ENCODE results near the gene PFKFB4. TPM values are rescaled to one million over a fixed set of nuclear protein-coding genes. Genes with fewer than 3 reads are reported as not detected.

PFKFB4 gene
- total and polyA plus RNA-seq, 7 donors, result 0.25 to 4.1 (median 1.1) TPM

DNA sequence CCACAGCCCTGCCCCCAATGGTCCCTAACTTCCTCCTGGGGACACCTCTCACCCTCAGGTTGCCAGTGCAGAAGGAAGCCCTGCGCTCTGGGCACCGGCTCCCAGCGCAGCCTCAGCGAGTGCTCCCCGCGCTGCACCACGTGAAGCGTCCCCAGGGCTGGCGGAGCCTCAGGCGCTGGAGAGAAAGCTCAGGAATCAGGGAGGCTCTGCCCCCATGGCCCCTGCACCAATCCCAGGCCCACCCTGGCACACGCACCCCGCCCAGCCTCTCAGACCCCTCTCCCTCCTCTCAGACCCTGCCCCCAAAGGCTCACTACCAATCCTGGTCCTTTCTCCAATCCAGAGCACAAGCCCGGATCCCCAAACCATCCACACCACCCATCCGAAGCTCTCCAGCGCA is 31.6 kb upstream of the PFKFB4 start:
- Histone ChIP-seq H3K27me3 (ENCODE audit: insufficient read depth in 3 of 3, low read length in 2 of 3) (no peaks in the 10 kb centered on the region), H3K9me3 (no peaks in the 10 kb centered on the region), H3K27ac (no peak overlapping the region), H3K36me3 (ENCODE audit: insufficient read depth in 1 of 2, low read depth in 1 of 2) (peaks cover 0 to 37% of the 10 kb centered on the region in 2 donors), H3K4me3 (no peak overlapping the region), H3K4me1 (no peaks in the 10 kb centered on the region)
- 79 to 85% (median 80%) methylated on average over 8 to 15 of the region's 15 CpGs for WGBS, 3 donors
- intact Hi-C loops (cut with DNase I), result no loop called here
- DNase-seq (no peak), ATAC-seq (no peak)
- no peak for TF ChIP-seq CTCF (IDR thresholded peaks at IDR 0.05)

DNA sequence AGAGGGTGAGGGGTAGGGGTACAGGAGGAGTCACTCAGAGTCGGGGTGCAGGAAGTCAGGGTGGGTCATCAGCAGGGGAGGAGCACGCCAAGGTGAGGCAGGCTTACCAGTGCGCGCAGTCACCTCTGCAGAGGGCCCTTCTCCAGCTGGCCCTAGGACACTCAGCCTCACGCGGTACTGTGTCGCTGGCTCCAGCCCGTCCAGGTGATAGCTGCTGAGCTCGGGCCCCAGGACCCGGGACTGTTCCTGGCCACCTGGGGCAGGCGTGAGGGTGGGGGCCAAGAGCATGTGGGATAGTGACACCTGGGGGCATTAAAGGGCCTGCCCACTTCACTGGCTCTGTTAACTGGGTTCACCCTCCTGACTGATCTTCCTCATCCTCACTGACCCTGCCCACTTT is 31.1 kb upstream of the PFKFB4 start:
- no peak for TF ChIP-seq CTCF (IDR thresholded peaks at IDR 0.05)
- Histone ChIP-seq H3K9me3 (no peaks in the 10 kb centered on the region), H3K27me3 (ENCODE audit: insufficient read depth in 3 of 3, low read length in 2 of 3) (no peaks in the 10 kb centered on the region), H3K36me3 (ENCODE audit: insufficient read depth in 1 of 2, low read depth in 1 of 2) (peaks cover 0 to 37% of the 10 kb centered on the region in 2 donors), H3K27ac (no peak overlapping the region), H3K4me1 (no peaks in the 10 kb centered on the region), H3K4me3 (no peak overlapping the region)
- intact Hi-C loops (cut with DNase I), result no loop called here
- WGBS, 3 donors, result 83 to 85% (median 84%) methylated on average over 10 to 11 of the region's 11 CpGs
- DNase-seq, result no peak
- ATAC-seq, result no peak

DNA sequence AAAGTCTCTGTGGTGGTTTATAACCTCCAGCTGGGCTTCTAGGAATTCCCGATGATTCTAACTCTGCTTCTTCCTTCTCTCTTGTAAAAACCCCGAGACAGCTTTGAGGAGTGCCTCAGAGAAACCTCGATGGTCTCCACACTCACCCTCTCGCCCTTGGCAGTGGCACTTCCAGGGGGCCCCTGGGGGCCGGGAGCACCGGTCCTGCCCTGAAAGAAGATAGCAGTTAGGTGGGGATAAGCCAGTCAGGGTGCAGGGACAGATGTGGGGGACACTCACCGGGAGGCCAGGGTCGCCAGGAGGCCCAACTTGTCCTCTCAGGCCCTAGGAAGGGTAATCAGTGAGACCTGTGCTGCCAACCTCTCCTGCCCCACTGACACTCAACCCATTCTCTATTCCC is 28.8 kb upstream of the PFKFB4 start:
- no peak for TF ChIP-seq CTCF (IDR thresholded peaks at IDR 0.05)
- 81 to 86% (median 86%) methylated on average over 8 of the region's 8 CpGs for WGBS, 3 donors
- Histone ChIP-seq H3K4me3 (no peak overlapping the region), H3K27me3 (ENCODE audit: insufficient read depth in 3 of 3, low read length in 2 of 3) (no peaks in the 10 kb centered on the region), H3K36me3 (ENCODE audit: insufficient read depth in 1 of 2, low read depth in 1 of 2) (peaks cover 0 to 42% of the 10 kb centered on the region in 2 donors), H3K9me3 (no peaks in the 10 kb centered on the region), H3K4me1 (no peaks in the 10 kb centered on the region), H3K27ac (no peak overlapping the region)
- intact Hi-C loops (cut with DNase I), result no loop called here
- DNase-seq, result no peak
- no peak for ATAC-seq

DNA sequence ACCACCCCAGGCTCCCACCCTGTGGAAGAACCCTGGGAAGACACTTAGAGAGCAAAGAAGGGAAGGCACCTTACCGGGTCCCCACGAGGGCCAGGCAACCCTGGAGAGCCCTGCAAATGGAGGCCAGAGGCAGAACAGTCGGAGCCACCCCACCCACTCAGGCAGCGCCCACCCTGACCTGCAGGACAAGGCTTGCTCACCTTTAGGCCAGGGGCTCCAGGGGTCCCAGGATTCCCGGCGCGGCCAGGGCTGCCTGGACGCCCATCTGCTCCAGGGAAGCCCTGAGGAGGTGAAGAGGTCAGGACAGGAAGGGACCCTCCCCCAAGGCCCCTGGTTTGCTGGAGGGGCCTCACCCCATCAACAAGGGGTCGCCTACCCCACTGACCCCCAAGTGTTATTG is 28.2 kb upstream of the PFKFB4 start:
- TF ChIP-seq CTCF (IDR thresholded peaks at IDR 0.05), result no peak
- ATAC-seq, result no peak
- Histone ChIP-seq H3K27ac (no peak overlapping the region), H3K9me3 (no peaks in the 10 kb centered on the region), H3K4me3 (no peak overlapping the region), H3K36me3 (ENCODE audit: insufficient read depth in 1 of 2, low read depth in 1 of 2) (peaks cover 0 to 46% of the 10 kb centered on the region in 2 donors), H3K27me3 (ENCODE audit: insufficient read depth in 3 of 3, low read length in 2 of 3) (no peaks in the 10 kb centered on the region), H3K4me1 (no peaks in the 10 kb centered on the region)
- WGBS, 3 donors, result 85 to 90% (median 88%) methylated on average over 9 of the region's 9 CpGs
- no peak for DNase-seq
- intact Hi-C loops (cut with DNase I), result no loop called here

All from psoas muscle (tissue), 8 donors.